GM18526 (cell line): Measurements from ENCODE around the gene TP53TG5.

ENCODE experiments used
- POLR2A ChIP-seq: IDR thresholded peaks from 3 replicates; pipeline ENCODE4 v1.6.1; 2011; ENCODE audit not compliant: insufficient read length; ENCODE audit errors: extremely low read depth

TP53TG5 gene

GRCh38 chr20:45361793-45362192 lies 16.3 kb downstream of the TP53TG5 start:
- no peak for TF ChIP-seq POLR2A

- no peak for TF ChIP-seq POLR2A
These were observed 18.5 kb downstream of the TP53TG5 start for GRCh38 chr20:45359406-45360148.

GRCh38 chr20:45359069-45359405 lies 19.1 kb downstream of the TP53TG5 start:
- TF ChIP-seq POLR2A, result no peak

GRCh38 chr20:45358282-45359068 lies 19.6 kb downstream of the TP53TG5 start:
- no peak for TF ChIP-seq POLR2A

GRCh38 chr20:45355209-45356084 lies 22.7 kb downstream of the TP53TG5 start:
- TF ChIP-seq POLR2A, result no peak

- no peak for TF ChIP-seq POLR2A
These were observed 23.5 kb downstream of the TP53TG5 start for GRCh38 chr20:45354423-45355208.

- no peak for TF ChIP-seq POLR2A
These were observed 24.4 kb downstream of the TP53TG5 start for GRCh38 chr20:45353746-45354145.

GRCh38 chr20:45352729-45353128 lies 25.4 kb downstream of the TP53TG5 start:
- no peak for TF ChIP-seq POLR2A

GRCh38 chr20:45350217-45350616 lies 27.9 kb downstream of the TP53TG5 start:
- no peak for TF ChIP-seq POLR2A

- peak; percentile 74 for TF ChIP-seq POLR2A
These were observed 30.0 kb downstream of the TP53TG5 start, which contains the start of gene SDC4 for GRCh38 chr20:45347936-45348778. TSS of gene SDC4 (minus strand) at chr20:45348424. CDS start at chr20:45348384, 40 bp downstream.

- no peak for TF ChIP-seq POLR2A
These were observed 30.7 kb downstream of the TP53TG5 start for GRCh38 chr20:45347297-45347935.

GRCh38 chr20:45346851-45347250 lies 31.3 kb downstream of the TP53TG5 start:
- TF ChIP-seq POLR2A, result no peak

- no peak for TF ChIP-seq POLR2A
These were observed 31.8 kb downstream of the TP53TG5 start for GRCh38 chr20:45346291-45346718.
